MM.1S (cell line): Measurements from ENCODE around the gene LCNL1.

Experiments used
- EZH2 ChIP-seq: fragments of 300-600 bp; sonication (generic); optimal IDR thresholded peaks from 2 replicates; pipeline ENCODE3; 2017; ENCODE audit warnings: low read depth, mild to moderate bottlenecking, antibody characterized with exemption, low read length, mixed read lengths
- EZH2phosphoT487 ChIP-seq: fragments of 300-600 bp; sonication (generic); IDR thresholded peaks from 2 replicates; pipeline ENCODE4 v1.6.1; 2018; ENCODE audit warnings: antibody characterized with exemption, low read length
- TF ChIP-seq, protein P1 (sequence below): fragments of 300-600 bp; sonication (generic); IDR thresholded peaks from 2 replicates; pipeline ENCODE4 v1.5.1; 2016; ENCODE audit warnings: antibody characterized with exemption, low read length, mixed read lengths

DNA sequence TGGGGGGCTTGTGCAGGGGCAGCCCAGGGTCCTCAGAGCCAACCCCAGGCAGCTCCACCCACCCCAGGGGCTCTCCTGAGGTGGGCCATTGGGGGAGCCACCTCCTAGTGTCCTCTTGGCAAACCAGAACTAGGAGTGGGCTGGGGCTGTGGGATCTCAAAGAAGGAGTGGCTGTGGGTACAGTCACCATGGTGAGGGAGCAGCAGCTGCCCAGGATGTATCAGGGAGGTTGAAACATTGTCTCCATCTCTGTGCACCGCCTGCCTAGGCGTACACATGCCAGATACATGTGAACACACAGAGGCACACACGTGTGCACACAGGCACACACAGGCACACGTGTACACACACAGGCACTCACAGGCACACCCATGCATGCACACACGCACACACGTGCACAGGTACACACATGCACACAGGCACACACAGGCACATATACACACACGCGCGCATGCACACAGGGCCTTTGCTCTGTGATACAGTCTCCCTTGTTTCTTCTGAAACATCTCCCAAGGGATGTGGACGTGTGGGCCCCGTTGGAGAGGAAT, 20.0 kb upstream of the LCNL1 start:
- TF ChIP-seq, protein P1, sequence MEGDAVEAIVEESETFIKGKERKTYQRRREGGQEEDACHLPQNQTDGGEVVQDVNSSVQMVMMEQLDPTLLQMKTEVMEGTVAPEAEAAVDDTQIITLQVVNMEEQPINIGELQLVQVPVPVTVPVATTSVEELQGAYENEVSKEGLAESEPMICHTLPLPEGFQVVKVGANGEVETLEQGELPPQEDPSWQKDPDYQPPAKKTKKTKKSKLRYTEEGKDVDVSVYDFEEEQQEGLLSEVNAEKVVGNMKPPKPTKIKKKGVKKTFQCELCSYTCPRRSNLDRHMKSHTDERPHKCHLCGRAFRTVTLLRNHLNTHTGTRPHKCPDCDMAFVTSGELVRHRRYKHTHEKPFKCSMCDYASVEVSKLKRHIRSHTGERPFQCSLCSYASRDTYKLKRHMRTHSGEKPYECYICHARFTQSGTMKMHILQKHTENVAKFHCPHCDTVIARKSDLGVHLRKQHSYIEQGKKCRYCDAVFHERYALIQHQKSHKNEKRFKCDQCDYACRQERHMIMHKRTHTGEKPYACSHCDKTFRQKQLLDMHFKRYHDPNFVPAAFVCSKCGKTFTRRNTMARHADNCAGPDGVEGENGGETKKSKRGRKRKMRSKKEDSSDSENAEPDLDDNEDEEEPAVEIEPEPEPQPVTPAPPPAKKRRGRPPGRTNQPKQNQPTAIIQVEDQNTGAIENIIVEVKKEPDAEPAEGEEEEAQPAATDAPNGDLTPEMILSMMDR = no peak
- TF ChIP-seq EZH2phosphoT487 (no peak), EZH2 (no peak)
